ENCODE data around the gene MRC2.

DNA sequence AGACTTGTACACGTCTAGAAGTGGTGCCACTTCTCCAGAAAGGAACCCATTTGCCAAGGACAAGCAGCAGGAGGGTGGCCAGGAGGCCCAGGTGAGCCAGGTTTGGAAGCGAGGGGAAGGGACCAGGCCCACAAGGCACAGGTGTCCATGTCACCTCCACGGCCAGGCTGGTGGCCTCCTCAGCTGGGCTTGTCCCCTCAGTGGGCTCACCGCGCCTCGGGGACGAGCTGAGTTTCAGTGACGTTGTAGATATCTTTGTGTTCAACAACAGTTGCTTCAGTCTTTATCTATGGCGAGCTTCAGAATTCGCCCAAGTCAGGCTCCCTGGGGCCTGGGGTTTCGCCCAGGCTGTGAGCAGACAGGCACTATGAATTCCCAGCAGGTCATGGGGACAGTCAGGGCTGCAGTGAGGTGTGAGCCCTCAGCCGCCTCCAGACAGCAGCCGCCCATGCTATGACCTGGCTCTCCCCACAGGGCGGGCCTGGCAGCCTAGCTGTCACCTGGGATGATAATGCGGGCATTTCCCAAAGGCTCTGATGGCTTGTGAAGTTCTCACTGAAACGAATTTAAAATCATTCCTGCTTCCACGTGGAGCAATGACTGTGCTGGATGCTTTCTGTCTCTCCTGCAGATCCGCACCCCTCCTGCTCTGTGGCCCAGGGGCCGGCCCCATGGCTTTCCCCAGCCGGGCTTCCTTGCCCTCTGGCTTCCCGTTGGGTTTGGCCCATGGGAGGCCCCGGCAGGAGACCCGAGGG is 89.5 kb downstream of the MRC2 start:
- TF ChIP-seq, protein P1, sequence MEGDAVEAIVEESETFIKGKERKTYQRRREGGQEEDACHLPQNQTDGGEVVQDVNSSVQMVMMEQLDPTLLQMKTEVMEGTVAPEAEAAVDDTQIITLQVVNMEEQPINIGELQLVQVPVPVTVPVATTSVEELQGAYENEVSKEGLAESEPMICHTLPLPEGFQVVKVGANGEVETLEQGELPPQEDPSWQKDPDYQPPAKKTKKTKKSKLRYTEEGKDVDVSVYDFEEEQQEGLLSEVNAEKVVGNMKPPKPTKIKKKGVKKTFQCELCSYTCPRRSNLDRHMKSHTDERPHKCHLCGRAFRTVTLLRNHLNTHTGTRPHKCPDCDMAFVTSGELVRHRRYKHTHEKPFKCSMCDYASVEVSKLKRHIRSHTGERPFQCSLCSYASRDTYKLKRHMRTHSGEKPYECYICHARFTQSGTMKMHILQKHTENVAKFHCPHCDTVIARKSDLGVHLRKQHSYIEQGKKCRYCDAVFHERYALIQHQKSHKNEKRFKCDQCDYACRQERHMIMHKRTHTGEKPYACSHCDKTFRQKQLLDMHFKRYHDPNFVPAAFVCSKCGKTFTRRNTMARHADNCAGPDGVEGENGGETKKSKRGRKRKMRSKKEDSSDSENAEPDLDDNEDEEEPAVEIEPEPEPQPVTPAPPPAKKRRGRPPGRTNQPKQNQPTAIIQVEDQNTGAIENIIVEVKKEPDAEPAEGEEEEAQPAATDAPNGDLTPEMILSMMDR (IDR thresholded peaks at IDR 0.05) = no peak
- TF ChIP-seq ZFX (IDR thresholded peaks at IDR 0.05; ENCODE audit: borderline replicate concordance) = no peak

Data from 22Rv1 (cell line).